Measurements from ENCODE around the gene FMNL2. TPM values are rescaled to one million over a fixed set of nuclear protein-coding genes. Genes with fewer than 3 reads are reported as not detected.

FMNL2 gene
- total RNA-seq, 1 experiment from 2014 or later, result 33.6 TPM

DNA sequence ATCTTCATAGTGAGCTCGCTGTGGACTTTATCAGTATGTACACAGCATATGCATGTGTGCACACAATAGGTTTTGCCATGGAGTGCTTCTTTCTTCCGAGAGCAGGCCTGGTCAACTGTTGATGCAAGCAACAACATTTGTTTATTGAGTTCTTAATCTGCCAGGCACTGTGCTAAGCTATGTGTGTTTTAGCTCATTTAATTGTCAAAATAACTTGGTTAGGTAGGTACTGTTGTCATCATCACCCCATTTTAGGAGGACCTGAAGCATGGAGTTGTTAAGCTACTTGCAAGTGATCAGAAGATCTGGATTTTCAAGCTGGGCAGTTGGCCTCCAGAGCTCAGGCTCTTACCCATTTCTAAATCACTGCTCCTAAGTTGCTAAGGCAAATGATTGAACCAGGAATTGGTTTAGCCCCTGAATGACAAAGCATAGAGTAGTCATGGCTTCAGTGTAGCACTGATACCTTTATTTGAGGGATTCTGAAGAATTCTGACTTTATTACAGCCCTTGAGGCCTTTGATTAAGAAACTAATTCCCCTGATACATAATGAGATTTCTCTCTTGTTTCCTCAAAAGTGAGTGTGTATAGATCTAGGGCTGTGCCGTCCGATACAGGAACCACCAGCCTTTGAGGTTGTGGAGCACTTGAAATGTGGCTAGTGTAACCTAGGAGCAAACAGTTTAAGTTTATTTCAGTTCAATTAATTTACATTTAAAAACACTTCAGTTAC lies 132.9 kb downstream of the FMNL2 start:
- no peaks in the 10 kb centered on the region for H3K36me3 ChIP-seq (ENCODE audit: control insufficient read depth, insufficient read depth, low read length)
- ATAC-seq (peak; percentile 46), DNase-seq (ENCODE audit: low read depth, low spot score) (no peak)
- H3K4me1 ChIP-seq (ENCODE audit: control insufficient read depth, insufficient read depth, low read length), result peaks cover 70% of the 10 kb centered on the region
- TF ChIP-seq, protein P1, sequence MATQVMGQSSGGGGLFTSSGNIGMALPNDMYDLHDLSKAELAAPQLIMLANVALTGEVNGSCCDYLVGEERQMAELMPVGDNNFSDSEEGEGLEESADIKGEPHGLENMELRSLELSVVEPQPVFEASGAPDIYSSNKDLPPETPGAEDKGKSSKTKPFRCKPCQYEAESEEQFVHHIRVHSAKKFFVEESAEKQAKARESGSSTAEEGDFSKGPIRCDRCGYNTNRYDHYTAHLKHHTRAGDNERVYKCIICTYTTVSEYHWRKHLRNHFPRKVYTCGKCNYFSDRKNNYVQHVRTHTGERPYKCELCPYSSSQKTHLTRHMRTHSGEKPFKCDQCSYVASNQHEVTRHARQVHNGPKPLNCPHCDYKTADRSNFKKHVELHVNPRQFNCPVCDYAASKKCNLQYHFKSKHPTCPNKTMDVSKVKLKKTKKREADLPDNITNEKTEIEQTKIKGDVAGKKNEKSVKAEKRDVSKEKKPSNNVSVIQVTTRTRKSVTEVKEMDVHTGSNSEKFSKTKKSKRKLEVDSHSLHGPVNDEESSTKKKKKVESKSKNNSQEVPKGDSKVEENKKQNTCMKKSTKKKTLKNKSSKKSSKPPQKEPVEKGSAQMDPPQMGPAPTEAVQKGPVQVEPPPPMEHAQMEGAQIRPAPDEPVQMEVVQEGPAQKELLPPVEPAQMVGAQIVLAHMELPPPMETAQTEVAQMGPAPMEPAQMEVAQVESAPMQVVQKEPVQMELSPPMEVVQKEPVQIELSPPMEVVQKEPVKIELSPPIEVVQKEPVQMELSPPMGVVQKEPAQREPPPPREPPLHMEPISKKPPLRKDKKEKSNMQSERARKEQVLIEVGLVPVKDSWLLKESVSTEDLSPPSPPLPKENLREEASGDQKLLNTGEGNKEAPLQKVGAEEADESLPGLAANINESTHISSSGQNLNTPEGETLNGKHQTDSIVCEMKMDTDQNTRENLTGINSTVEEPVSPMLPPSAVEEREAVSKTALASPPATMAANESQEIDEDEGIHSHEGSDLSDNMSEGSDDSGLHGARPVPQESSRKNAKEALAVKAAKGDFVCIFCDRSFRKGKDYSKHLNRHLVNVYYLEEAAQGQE (IDR thresholded peaks at IDR 0.05; ENCODE audit: insufficient read depth in 1 of 2, low read depth in 2 of 2, low read length in 1 of 2), result no peak
- TF ChIP-seq, protein P2, sequence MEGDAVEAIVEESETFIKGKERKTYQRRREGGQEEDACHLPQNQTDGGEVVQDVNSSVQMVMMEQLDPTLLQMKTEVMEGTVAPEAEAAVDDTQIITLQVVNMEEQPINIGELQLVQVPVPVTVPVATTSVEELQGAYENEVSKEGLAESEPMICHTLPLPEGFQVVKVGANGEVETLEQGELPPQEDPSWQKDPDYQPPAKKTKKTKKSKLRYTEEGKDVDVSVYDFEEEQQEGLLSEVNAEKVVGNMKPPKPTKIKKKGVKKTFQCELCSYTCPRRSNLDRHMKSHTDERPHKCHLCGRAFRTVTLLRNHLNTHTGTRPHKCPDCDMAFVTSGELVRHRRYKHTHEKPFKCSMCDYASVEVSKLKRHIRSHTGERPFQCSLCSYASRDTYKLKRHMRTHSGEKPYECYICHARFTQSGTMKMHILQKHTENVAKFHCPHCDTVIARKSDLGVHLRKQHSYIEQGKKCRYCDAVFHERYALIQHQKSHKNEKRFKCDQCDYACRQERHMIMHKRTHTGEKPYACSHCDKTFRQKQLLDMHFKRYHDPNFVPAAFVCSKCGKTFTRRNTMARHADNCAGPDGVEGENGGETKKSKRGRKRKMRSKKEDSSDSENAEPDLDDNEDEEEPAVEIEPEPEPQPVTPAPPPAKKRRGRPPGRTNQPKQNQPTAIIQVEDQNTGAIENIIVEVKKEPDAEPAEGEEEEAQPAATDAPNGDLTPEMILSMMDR (IDR thresholded peaks at IDR 0.05), result no peak
- TF ChIP-seq POLR2AphosphoS5 (IDR thresholded peaks at IDR 0.05; ENCODE audit: low read depth, low read length), result no peak
- no peak for TF ChIP-seq SIN3A (IDR thresholded peaks at IDR 0.05; ENCODE audit: borderline replicate concordance, insufficient read depth, low read depth, low read length)
- no TSS peak for BruUV-seq (replicated peaks)
- H3K27me3 ChIP-seq (ENCODE audit: control insufficient read depth, insufficient read depth, low read length), result no peaks in the 10 kb centered on the region
- ChIA-PET POLR2A (interaction anchor here (1.3 kb wide), 1 partner anchor 13 kb away, joined by 3 read pairs; no protein-coding TSS in a partner anchor), CTCF (no interaction called here)
- no peaks in the 10 kb centered on the region for H3K9me3 ChIP-seq (ENCODE audit: control insufficient read depth, insufficient read depth, low read depth, low read length)
- intact Hi-C loops (cut with micrococcal nuclease; ENCODE audit: unreplicated experiment) (loop anchor here (5.0 kb wide), 2 partner anchors 131 to 276 kb away; partner anchors contain the start of gene FMNL2), in situ Hi-C loops (cut with HindIII; ENCODE audit: low pct_unique_long_range_greater_than_20kb, low sequenced_read_pairs) (no loop called here)
- peak overlapping the region; percentile 15 to 42 for H3K4me3 ChIP-seq (ENCODE audit: low read depth in 2 of 2, low read length in 2 of 2)
- H3K27ac ChIP-seq (ENCODE audit: low read length), result peak overlapping the region; percentile 89

DNA sequence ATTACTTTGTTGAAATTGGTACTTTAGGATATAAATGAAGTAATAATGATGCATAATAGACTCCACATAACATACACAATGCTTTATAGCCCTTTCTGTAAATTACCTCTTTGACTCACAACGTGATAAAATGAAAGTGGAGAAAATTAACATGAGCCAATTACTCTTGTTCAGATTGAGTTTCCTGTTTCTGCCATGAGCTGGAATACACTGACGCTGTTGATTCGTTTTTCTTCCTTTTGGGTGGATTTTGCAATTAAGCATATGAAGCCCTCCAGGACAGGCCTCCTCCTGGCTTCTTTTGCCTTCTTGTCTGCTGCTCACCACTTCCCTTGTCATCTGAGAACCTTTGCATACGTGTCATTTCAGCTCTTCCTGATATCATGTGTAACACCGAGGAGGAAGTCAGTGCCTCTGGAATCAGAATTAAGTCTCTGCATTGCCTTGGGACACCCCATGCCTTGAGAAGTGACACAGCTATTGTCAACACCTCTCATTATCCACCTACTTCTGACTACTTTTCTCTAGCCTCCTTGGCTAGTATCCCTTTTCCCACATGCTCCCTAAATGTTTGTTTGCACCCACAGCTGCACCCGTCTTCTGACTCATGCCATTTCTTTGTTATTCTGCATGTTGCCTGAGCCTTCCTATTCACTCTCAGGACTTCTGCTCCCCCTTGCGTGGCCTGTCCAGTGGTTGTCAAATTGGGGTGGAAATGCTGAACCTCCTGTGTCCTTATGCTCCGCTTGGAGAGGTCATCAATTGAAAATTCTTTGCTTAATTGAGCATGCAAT lies 134.1 kb downstream of the FMNL2 start:
- in situ Hi-C loops (cut with HindIII; ENCODE audit: low pct_unique_long_range_greater_than_20kb, low sequenced_read_pairs) (no loop called here), intact Hi-C loops (cut with micrococcal nuclease; ENCODE audit: unreplicated experiment) (loop anchor here (5.0 kb wide), 2 partner anchors 132 to 277 kb away; partner anchors contain the start of gene FMNL2)
- Histone ChIP-seq H3K27ac (ENCODE audit: low read length) (peak overlapping the region; percentile 79), H3K4me3 (ENCODE audit: low read depth in 2 of 2, low read length in 2 of 2) (peak overlapping the region in 1 of 2 experiments; percentile 42; a peak in 2 of 4 replicates), H3K4me1 (ENCODE audit: control insufficient read depth, insufficient read depth, low read length) (peaks cover 82% of the 10 kb centered on the region), H3K27me3 (ENCODE audit: control insufficient read depth, insufficient read depth, low read length) (no peaks in the 10 kb centered on the region), H3K36me3 (ENCODE audit: control insufficient read depth, insufficient read depth, low read length) (no peaks in the 10 kb centered on the region), H3K9me3 (ENCODE audit: control insufficient read depth, insufficient read depth, low read depth, low read length) (no peaks in the 10 kb centered on the region)
- DNase-seq (ENCODE audit: low read depth, low spot score) (peak; percentile 57), ATAC-seq (peak; percentile 10; the same call in 1 of the 2 replicates)
- BruUV-seq (replicated peaks), result no TSS peak
- TF ChIP-seq, protein P1 (IDR thresholded peaks at IDR 0.05; ENCODE audit: insufficient read depth in 1 of 2, low read depth in 2 of 2, low read length in 1 of 2), result no peak
- TF ChIP-seq TCF7L2 (IDR thresholded peaks at IDR 0.05; ENCODE audit: low read depth, low read length) (no peak), POLR2AphosphoS5 (IDR thresholded peaks at IDR 0.05; ENCODE audit: low read depth, low read length) (no peak), SIN3A (IDR thresholded peaks at IDR 0.05; ENCODE audit: borderline replicate concordance, insufficient read depth, low read depth, low read length) (no peak)
- TF ChIP-seq, protein P2 (IDR thresholded peaks at IDR 0.05), result no peak
- ChIA-PET CTCF (no interaction called here), POLR2A (interaction anchor here (0.6 to 0.8 kb wide), 2 partner anchors 10 to 100 kb away, joined by 5 to 6 read pairs; no protein-coding TSS in a partner anchor)

All from Panc1 (cell line).